D721Med (cell line): ENCODE measurements around the gene PRMT7.

Experiments
- DNase-seq: peaks from one replicate; pipeline ENCODE4 v3.0.0; 2011; ENCODE audit warnings: low spot score; ENCODE audit not compliant: insufficient read length
- FAIRE-seq: peaks from 2 replicates; lab custom pipeline; 2011; peaks lifted over from hg19 to GRCh38; lab: Jason Lieb, UNC
- TF ChIP-seq, protein P1 (sequence below): IDR thresholded peaks from 2 replicates; pipeline ENCODE4 v1.5.1; 2012; ENCODE audit warnings: mild to moderate bottlenecking, control low read depth; ENCODE audit not compliant: insufficient read depth; ENCODE audit errors: missing control alignments

PRMT7 gene

DNA sequence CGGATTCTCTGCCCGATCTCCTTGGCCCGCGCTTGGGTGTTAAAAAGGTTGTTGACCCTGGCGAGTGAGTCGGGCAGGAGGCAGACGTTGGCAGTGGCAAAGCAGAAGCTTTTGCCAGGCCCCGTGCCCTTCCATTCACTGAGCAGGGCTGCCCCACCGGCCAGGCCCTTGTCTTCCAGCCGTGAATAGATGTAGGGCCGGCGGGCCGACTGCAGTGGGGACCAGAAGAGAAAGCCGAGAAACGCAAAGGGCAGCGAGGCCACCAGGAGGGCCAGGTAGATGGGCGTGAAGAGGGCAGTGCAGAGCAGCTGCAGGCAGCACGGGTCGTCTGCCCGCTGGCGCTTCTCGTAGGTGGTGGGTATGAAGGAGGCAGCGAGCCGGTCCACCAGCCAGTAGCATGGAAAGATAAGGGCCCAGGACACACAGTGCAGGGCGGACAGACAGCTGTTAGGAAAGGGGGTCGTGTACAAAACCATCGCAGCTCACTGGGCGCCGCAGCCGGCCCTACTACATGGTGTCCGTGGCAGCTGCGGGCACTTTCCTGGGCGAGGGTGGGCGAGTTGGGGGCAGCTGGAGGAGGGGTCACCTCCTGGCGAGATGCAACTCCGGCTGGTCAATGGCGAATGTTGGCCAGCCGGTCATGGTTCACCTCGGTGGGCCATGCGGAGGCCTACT, 61.0 kb downstream of the PRMT7 start:
- TF ChIP-seq, protein P1, sequence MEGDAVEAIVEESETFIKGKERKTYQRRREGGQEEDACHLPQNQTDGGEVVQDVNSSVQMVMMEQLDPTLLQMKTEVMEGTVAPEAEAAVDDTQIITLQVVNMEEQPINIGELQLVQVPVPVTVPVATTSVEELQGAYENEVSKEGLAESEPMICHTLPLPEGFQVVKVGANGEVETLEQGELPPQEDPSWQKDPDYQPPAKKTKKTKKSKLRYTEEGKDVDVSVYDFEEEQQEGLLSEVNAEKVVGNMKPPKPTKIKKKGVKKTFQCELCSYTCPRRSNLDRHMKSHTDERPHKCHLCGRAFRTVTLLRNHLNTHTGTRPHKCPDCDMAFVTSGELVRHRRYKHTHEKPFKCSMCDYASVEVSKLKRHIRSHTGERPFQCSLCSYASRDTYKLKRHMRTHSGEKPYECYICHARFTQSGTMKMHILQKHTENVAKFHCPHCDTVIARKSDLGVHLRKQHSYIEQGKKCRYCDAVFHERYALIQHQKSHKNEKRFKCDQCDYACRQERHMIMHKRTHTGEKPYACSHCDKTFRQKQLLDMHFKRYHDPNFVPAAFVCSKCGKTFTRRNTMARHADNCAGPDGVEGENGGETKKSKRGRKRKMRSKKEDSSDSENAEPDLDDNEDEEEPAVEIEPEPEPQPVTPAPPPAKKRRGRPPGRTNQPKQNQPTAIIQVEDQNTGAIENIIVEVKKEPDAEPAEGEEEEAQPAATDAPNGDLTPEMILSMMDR, result no peak
- FAIRE-seq, result no peak
- DNase-seq, result no peak

DNA sequence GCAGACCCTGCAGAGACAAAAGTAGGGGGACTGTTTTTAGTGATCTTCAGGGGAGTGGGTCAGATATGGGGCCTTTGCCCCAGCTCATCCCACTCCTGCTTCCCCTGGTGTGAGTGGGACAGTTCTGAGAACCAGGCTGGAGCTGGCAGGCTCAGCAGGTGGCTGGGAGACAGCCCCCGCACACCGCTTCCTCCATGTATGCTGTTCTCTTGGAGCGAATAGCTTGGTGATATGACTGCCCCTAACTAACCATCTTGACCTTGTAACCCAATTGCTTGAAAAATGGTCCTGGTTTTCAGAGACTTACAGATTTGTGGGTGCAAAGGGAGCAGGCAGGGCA, 61.5 kb downstream of the PRMT7 start:
- TF ChIP-seq, protein P1, result no peak
- DNase-seq (no peak), FAIRE-seq (no peak)

DNA sequence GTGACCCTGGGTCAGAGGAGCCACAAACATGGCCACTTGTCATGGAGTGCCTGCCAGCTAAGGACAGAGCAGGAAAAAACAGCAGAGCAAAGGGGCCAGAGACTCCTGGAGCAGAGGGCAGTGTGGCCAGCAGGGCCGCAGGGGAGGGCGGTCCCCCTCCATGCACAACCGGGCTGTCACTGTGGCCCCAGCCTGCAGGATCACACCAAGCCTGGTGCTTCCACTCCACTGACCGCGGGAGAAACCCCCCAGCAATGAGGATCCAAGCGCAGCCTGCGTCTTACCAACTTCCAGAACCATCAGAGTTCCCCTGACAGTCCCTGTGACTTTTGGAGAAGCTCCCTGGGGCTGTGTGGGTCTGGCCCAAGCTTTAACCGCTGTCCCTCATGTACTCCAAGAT, 62.0 kb downstream of the PRMT7 start:
- FAIRE-seq, result no peak
- TF ChIP-seq, protein P1, result no peak
- no peak for DNase-seq

DNA sequence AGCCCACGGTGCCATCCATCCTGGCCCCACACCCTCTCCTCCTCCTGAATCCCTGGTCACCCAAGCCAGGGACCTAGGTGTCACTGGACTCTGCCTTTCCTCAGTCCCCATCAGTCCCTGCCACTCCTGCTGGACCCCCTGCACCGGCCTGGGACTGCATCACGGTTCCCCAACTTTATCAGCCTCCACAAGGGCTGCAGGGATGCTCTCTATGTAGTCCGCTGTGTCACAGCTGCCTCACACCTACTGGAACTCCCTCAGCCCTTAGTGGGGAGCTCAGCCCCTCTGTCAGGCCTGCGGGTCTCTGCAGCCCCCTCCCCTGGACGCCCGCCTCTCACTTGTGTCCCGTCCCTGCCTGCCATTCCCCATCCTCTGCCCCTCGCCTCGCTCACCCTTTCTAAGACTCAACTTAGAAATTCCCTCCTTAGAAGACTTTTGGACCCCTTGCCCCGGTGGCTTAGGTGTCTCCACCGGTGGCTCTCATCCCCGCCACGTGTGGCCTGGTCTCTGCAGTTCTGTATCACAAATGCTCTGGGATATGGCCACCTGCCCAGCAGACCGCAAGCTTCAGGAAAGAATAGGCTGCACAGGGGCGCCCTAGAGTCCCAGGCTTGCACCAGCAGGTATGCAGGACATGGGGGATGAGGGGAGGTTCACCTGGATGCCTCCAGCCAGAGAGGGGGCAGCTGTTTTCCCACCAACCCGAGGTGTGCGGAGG, 62.9 kb downstream of the PRMT7 start:
- FAIRE-seq, result no peak
- no peak for DNase-seq
- TF ChIP-seq, protein P1, result no peak

DNA sequence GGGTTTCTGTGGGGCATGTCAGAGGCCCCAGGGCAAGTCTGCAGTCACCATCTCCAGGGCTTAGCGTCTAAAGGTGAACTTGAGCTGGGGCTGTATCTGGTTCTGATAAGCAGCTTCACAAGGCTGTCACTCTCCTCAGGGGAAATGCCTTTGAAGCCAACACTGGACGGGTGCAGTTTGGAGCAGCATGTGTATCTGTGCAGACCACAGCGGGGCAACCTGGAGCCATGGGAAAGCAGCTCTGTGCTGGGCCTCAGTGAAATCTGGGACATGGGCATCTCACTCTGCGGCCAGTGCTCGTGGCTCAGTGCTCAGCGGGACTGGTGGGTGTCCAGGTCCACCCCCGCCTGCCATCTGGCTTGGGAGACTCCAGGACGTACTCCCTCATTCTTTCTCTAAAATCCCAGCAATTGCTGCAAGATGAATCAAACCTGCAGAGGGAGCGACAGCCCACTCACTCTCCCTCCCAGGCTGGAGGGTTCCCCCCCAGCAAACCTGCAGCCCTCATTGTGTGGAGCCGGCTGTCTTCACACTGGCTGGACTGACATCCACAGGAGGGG, 63.5 kb downstream of the PRMT7 start:
- no peak for DNase-seq
- TF ChIP-seq, protein P1, result no peak
- FAIRE-seq, result no peak

DNA sequence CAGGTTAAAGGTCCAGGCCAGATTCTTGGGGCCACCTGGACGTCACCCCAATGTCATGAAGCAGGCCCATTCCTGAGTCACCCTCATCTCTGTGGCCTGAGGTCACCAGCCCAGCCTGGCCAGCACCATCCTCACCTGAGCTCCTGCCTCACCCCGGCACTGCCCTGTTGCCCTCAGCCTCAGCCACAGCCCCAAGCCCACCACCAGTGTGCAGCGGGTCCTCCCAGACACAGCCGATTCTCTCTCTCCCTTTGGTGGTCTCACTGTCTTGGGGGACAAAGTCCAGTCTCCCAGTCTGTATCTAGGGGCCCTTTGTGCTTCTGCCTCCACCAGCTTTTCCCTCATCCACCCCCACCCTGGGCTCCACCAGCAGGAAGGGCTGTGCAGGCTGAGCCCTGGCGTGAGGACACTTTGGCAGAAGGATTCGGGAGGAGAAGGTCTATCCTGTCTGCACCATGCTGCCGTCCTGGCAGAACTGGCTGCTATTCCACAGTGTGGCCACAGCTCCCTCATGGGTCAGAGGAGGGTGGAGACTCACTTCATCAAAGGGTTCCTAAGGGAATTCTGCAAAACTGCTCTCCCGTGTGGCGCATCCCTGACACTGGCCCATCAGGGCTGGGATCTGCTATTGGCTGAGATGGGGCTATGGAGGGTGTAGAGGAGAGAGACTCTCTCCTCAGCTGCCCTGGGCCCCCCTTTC, 64.3 kb downstream of the PRMT7 start:
- DNase-seq, result no peak
- TF ChIP-seq, protein P1, result no peak
- no peak for FAIRE-seq
